Ecto neural progenitor cell (in vitro differentiated cells): Measurements from ENCODE around the gene HMCN2.

ENCODE experiments used
- DNase-seq: peaks from one replicate; pipeline ENCODE4 v3.0.0-alpha.2; 2018; ENCODE audit warnings: low spot score

Gene HMCN2

DNA sequence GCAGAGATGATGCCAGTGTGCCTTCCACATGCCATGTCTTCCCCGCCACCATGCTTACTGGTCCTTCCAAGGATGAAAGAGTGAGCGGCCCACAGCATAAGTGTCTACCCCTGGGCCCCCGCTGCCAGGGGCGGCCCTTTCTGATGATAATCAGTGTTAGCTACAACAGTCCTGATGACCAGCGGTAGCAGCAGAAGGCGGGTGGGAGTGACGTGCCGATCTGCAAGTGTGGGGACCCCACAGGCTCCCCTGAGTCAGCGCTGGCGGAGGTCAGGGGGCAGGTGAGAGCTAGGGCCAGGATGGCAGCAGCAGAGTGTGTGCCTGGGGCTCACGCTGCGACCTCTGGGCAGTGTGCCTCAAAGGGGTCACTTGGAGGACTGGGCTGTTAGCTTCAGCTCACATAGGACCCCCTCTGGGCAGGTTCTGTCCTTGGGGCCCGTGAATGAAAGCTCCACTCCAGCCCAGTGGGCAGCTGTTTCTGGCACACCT lies 80.4 kb downstream of the HMCN2 start:
- no peak for DNase-seq

DNA sequence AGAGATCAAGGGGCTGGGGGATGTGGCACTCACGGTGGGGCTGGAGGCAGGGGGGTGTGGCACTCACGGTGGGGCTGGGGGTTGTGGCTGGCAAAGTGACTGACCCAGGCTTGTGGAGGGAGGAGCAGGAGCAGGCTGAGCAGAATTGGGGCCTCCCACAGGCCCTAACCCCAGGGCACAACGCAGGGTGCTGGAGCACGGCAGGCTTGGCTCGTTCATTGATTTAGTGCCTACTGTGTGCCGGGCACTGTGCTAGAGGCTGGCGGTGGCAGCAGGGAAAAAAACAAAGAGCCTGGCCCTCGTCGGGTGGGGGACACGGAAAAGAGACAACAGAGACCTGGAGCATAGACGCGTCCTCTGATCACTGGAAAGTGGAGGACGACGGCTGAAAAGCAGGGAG lies 80.9 kb downstream of the HMCN2 start:
- DNase-seq, result no peak

DNA sequence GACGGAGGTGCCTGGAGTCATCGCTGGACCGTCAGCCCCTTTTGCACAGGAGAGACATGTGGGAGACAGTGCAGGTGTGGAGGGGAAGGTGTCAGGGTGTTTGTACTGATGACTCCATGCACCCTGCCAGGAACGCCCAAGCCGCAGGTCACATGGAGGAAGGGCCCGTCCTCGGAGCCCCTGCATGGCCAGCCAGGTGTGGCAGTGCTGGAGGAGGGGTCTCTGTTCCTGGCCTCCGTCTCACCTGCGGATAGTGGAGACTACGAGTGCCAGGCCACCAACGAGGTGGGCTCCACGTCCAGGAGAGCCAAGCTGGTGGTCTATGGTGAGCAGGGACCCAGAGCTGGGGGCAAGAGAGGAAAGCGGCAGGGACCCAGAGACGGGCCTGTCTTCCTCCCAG lies 81.5 kb downstream of the HMCN2 start:
- DNase-seq, result no peak

DNA sequence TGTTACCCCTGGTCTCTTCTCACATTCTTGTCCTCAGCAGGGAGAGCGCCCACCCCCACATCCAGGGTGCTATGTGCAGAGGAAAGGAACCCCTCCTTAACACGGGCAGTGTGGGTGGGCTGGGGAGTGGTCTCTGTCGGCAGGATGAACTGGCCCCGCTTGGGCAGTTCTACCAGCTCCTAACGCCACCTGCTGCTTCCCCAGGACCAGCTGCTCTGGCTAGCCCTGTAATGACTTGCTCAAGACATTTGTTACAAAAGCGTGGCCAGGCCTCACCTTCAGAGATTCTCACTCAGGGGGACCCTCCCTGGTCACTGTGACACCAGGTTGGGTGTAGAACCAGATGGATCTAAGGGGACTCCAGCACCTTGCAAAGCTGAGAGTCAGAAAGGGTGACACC lies 82.4 kb downstream of the HMCN2 start:
- no peak for DNase-seq

DNA sequence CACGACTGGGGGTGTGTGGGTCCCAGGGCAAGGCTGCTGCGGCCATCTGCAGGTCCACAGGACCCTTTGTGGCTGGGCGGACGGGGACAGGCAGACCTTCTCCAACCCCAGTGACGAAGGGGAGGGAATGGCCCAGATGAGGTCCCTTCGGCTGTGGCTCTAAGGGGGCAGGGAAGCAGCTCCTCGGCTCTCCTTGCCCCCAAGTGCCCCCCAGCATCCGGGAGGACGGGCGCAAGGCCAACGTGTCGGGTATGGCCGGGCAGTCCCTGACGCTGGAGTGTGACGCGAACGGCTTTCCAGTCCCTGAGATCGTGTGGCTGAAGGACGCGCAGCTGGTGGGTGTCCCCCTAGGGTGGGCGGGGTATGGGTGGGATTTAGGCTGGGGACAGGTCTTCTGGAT lies 82.8 kb downstream of the HMCN2 start:
- DNase-seq, result no peak

DNA sequence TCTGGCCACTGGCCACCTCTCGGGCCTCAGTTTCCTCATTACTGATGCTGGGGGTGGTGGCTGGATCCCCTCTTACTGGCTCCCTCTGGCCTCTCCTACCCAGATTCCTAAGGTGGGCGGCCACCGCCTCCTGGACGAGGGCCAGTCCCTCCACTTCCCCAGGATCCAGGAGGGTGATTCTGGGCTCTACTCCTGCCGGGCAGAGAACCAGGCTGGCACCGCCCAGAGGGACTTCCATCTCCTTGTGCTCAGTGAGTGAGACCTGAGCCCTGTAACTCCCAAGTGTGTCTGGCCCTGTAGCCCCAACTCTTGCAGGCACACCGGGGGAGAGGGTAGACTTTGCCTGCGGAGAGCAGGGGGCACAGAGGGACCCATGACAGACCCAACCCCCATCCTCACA lies 83.3 kb downstream of the HMCN2 start:
- no peak for DNase-seq

DNA sequence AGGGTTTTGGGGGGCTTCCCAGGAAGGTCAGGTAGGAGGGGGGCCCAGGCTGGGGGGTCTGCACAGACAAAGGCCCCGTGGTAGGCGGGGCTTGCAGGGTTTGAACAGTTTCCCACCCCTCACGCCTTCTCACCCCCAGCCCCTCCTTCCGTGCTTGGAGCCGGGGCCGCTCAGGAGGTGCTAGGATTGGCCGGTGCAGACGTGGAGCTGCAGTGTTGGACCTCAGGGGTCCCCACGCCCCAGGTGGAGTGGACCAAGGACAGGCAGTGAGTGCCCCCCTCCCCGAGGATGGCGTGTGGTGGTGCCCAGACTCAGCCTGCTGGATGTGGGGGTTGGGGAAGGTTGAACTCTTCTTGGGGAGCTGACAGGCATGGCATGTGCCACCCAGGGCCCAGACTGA lies 83.8 kb downstream of the HMCN2 start:
- no peak for DNase-seq

DNA sequence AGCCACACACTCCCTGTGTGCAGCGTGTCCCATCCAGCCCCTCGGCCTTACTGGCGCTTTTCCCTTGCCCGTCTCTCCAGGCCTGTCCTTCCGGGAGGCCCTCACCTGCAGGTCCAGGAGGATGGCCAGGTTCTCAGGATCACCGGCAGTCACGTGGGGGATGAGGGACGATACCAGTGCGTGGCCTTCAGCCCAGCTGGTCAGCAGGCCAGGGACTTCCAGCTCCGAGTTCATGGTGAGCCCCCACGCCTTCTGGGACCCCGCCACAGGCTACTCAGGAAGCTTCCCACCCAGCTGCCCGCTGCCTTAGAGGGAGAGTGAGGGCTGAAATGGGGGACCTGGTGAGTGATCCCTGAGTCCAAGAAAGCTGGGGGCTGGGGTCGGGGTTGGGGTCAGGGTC lies 85.8 kb downstream of the HMCN2 start:
- no peak for DNase-seq

DNA sequence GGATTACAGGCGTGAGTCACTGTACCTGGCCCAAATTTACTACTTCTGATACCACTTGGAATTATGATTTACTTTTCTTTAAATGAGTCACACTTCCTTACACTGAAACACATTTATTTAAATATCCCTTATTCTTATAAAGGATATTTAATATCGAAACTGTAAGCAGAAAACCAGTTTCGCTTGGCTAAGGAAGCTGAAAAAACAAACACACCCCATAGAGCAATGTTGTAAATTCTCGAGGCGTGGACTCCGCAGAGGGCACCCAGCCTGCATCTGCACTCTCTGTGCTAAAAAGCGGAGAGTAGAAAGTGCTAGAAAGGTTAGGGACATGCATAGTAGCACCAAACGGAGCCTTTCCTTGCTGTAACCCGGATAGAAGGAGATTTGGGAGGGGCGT lies 86.5 kb downstream of the HMCN2 start:
- no peak for DNase-seq

DNA sequence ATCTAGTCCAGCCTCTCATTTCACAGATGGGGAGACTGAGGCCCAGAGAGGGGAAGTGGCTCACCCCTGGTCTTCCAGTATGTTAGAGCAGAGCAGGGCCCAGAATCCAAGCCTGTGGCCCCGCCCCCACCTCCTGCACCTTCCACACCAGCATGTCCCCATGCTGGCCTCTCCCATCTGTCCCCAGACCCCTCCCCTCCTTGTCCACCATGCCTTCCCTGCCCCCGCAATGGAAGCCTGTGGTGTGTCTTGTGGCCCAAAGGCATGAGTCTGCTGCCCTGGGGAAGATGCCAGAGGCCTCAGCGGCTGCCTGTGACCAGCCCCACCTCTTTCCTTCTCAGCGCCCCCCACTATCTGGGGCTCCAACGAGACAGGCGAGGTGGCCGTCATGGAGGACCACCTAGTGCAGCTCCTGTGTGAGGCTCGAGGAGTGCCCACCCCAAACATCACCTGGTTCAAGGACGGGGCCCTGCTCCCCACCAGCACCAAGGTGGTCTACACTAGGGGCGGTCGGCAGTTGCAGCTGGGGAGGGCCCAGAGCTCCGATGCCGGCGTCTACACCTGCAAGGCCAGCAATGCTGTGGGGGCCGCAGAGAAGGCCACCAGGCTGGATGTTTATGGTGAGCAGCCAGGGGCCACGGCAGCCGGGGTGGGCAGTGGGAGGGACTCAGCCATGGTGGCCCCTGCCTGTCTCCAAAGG lies 87.2 kb downstream of the HMCN2 start:
- no peak for DNase-seq

DNA sequence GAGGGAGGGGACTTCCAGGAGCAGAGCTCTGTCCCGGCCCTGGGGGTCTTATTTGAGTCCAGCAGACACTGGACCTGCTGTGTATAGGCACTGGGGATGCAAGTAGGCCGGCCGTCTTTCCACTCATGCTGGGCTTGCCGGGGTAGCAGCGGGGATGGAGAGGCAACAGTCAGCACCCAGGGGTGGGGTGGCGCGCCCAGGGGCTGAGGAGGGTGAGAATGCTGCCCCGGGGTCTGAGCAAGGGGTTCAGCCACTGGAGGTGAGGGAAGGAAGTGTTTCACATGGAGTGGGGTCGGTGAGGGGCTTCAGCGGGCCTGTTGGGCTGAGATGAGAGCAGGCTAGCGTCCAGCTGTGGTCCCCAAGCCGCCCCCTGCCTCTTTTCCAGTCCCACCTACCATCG lies 88.8 kb downstream of the HMCN2 start:
- no peak for DNase-seq

DNA sequence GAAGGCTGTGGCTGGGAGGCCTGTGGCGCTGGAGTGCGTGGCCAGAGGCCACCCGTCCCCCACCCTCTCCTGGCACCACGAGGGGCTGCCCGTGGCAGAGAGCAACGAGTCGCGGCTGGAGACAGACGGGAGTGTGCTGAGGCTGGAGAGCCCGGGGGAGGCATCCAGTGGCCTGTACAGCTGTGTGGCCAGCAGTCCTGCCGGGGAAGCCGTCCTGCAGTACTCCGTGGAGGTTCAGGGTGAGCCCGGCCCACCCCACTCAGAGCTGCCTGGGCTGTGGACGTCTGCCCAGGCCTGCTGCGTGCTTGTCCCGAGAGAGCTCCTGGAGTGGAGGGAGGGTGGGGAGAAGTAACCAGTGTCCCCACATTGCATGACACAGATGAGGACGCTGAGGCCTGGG lies 89.2 kb downstream of the HMCN2 start:
- DNase-seq, result no peak

DNA sequence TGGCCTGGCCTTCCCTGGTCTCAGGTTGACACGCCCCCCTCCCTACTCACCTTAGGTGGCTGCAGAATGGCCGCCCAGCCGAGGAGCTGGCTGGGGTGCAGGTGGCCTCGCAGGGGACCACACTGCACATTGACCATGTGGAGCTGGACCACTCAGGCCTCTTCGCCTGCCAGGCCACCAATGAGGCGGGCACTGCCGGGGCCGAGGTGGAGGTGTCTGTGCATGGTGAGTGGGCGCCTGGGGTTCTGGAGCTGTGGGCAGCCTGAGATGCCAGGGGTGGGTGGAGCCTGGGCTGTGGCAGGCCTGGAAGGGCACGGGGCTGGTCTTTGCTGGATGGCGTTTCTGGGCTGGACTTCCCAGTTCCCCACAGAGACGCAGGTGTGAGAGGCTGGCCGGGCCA lies 90.5 kb downstream of the HMCN2 start:
- no peak for DNase-seq

DNA sequence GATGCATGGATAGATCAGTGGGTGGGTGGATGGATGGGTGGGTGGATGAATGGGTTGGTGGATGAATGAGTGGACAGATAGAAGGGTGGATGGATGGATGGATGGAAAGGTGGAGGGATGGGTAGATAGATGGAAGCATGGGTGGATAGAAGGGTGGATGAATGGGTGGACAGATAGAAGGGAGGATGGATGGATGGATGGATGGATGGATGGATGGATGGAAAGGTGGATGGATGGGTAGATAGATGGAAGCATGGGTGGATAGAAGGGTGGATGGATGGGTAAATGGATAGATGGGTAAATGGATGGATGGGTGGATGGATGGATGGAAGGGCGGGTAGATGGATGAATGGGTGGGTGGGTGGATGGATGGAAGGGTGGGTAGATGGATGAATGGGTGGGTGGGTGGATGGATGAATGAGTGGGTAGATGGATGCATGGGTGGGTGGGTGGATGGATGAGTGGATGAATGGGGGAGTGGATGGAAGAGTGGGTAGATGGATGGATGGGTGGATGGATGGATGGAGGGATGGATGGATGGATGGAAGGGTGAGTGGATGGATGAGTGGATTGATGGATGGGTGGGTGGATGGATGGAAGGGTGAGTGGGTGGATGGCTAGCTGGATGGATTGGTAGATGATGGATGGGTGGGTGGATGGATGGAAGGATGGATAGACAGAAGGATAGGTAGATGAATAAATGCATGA lies 91.5 kb downstream of the HMCN2 start:
- no peak for DNase-seq

DNA sequence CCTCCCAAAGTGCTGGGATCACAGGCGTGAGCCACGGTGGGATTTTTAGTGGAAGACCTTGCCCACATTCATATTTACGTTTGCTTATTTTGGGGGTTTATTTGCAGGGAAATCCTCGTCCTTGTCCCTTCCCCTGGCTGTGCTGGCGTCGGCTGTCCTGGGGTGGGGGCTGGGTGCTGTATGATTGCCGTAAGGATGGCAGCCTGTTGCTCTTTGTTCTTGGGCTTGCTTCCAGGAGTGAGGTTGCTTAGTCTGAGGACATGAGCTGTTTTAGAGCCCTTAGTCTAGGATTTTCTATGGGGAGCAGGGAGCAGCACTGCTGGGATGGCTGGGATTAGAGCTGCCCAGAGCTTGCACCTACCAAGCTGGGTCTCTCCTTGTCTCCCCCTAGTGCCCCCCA lies 93.4 kb downstream of the HMCN2 start:
- no peak for DNase-seq

DNA sequence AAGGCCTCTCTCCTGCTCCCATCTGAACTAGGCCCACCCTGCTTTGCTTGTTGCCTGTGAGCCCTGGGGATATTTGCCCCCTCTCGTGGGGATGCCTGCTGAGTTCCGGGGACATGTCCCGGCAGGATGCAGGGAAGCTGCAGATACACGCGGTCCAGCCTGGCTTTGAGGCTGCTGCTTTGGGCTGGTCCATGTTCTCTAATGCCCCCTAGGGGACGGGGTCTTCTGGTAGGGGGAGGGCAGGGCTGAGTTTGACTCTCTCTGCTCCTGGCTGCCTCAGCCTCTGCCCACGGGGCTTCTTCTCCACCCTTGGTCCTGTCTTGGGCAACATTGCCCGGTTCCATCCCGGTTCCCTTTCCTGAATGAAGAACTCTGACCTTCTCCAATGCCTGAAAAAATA lies 94.3 kb downstream of the HMCN2 start:
- no peak for DNase-seq

DNA sequence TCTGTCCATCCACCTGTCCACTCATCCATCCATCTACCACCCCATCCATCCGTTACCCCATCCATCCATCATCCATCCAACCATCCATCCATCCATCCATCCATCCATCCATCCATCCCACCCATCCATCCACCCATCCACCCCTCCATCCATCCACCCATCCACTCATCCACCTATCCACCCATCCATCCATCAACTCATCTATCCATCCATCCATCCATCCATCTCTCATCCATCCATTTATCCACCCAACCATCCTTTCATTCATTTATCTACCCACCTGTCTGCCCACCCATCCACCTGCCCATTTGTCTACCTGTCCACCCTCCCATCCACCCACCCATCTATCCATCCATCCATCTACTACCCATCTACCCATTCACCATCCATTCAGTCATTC lies 95.1 kb downstream of the HMCN2 start:
- no peak for DNase-seq

DNA sequence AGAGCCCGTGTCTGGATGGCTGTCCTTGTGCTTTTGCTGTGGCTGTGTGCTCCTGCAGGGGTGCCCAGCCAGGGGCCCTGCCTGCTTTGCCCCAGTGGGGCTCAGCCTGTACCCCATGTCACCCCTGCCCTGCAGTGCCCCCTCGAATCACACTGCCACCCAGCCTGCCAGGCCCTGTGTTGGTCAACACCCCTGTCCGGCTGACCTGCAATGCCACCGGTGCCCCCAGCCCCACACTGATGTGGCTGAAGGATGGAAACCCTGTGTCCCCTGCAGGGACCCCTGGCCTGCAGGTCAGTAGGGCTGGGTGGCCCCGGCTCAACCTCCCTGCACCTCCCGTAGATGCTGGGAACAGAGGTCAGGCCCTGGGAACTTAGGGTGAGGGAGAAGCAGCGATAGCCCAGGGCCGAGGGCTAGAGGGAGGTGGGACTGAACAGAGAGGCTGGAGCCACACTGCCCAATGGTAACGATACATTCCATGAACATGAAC lies 96.4 kb downstream of the HMCN2 start:
- no peak for DNase-seq

DNA sequence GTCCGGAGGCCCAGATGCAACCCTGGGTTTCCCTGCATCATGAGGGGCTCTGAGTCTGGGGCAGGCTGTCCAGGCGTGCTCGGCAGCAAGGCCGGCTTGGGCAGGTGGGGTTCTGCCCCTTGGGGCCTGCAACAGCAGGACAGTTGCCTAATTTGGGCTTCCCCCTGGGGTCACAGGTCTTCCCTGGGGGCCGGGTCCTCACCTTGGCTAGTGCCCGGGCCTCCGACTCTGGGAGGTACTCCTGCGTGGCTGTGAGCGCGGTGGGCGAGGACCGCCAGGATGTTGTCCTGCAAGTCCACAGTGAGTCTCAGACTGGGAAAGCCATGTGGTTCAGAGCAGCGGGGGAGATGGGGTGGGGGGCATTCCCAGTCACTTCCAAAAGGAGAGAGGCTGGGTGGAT lies 97.1 kb downstream of the HMCN2 start:
- DNase-seq, result no peak

DNA sequence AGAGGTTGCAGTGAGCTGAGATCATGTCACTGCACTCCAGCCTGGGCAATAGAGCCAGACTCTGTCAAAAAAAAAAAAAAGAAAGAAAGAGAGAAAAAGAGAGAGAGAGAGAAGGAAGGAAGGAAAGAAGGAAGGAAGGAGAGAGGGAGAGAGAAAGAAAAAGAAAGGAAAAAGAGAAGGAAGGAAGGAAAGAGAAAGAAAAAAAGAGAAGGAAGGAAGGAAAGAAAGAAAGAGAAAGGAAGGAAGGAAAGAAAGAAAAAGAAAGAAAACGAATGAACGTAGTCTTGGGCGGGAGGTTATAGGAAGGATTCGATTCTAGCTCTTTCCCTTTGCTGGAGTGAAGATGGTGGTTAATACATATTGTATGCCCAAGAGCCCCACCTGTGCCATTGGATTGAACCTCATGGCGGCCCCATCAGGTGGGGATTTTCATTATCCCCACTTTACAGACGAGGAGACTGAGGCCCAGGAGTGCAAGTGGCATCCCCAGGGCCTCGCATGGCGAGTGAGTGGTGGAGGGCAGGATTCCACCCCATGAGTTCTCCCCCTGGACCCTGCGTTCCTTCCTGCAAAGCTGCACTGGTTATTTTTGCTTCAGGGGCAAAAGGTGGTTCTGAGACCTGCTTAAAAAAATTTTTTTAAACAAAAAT lies 98.3 kb downstream of the HMCN2 start:
- no peak for DNase-seq

DNA sequence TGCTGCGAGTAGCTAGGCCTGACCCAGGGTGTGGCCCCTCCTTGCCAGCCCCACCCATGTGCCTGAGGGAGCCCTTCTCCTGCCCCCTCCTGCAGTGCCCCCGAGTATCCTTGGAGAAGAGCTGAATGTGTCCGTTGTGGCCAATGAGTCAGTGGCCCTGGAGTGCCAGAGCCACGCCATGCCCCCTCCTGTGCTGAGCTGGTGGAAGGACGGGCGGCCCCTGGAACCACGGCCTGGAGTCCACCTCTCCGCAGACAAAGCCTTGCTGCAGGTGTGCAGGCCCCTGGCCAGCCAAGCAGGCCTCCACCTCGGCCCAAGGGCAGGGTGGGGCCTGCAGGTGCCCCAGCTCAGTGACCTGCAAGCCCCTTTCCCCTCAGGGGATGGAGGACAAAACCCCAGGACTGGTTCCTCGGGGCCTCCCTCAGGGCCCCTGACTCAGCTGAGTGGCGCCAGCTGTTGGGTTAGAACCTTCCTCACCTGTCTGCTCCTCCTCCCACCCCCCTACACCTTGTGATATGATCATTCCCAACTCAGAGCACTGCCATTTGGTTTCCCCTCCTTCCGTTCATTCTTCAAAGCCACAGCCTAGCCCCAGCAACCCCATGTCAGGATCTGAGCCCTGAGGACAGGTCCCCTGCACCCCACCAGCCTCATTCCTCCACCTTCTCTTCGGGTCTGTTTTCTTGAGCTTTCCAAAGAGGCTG lies 99.2 kb downstream of the HMCN2 start:
- no peak for DNase-seq

DNA sequence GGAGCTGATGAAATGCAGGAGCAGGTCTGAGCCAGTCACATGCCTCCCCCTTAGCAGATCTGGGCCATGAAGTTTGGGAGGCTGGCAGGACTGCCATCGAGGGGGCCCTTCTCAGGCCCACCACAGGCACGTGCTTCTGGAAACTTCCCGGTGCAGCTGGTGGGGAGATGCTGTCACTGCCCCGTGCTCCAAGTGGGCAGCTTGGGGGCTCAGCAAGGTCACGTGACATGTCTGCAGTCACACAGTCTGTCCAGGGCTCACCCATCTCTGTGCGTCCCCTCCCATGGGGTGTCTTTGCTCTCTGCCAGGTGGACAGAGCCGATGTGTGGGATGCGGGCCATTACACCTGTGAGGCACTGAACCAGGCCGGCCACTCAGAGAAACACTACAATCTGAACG lies 99.8 kb downstream of the HMCN2 start:
- DNase-seq, result no peak

DNA sequence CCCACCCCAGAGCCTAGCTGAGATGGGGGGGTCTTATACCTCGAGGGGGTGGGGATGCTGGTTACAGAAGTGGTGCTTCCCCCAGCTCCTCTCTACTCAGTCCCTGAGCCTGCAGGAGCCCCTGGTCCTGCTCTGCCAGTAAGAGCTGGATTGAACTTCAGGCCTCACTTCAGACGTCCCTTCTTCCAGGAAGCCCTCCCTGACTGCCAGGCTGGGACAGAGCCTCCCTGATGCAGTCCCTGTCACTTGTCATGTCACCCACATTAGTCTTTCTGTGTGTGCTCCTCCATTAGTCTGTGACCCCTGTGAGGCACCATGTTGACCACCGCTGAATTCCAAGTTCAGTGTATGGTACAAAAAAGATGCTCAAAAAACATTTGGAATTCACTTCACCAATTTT lies 100.5 kb downstream of the HMCN2 start:
- no peak for DNase-seq
